GM12872 (cell line): Measurements from ENCODE around the gene VAMP2.
A peak's percentile ranks its signal among the peaks of the same experiment; 100 is the strongest.

Experiments used
- TF ChIP-seq, protein P1 (sequence below): IDR thresholded peaks from 3 replicates; pipeline ENCODE4 v1.5.1; 2011; ENCODE audit warnings: low read depth, mild to moderate bottlenecking, low read length, moderate library complexity; ENCODE audit not compliant: insufficient read depth

VAMP2 gene

DNA sequence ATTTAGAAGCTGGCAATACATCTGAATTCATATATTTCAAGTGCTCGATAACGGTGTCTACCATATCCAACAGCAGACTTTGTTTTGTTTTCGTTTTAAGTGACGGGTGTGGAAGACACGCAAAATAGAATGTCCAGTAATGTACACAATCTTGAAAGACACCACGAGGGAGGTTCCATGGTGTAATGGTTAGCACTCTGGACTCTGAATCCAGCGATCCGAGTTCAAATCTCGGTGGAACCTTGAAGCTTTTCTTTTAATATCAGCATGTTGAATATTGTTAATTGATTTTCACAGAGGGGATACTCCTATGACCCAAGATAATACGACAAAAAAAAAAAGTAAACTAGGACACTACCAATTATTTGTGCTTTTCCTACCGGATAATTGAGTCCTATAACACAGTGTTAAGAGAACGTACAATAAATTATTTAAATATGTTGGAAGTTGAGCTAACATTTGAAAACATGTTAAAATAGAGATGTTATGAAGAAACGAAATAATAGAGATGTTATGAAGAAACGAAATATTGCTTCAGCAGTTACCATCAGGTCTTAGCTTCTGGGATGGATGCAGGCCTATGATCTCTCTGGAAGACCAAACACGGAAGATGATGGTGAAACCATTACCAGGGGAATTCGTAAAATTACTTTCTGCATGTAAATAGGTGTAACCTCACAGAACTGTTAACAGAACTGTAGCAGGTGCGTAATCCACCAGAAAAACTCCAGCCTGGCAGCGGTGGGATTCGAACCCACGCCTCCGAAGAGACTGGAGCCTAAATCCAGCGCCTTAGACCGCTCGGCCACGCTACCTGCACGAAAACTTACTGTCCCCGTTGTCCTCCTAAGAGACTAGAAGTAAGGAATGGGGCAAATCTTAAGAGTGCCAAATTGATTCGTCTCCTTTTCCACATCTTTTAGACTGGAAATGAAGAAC is 42.9 kb downstream of the VAMP2 start:
- TF ChIP-seq, protein P1, sequence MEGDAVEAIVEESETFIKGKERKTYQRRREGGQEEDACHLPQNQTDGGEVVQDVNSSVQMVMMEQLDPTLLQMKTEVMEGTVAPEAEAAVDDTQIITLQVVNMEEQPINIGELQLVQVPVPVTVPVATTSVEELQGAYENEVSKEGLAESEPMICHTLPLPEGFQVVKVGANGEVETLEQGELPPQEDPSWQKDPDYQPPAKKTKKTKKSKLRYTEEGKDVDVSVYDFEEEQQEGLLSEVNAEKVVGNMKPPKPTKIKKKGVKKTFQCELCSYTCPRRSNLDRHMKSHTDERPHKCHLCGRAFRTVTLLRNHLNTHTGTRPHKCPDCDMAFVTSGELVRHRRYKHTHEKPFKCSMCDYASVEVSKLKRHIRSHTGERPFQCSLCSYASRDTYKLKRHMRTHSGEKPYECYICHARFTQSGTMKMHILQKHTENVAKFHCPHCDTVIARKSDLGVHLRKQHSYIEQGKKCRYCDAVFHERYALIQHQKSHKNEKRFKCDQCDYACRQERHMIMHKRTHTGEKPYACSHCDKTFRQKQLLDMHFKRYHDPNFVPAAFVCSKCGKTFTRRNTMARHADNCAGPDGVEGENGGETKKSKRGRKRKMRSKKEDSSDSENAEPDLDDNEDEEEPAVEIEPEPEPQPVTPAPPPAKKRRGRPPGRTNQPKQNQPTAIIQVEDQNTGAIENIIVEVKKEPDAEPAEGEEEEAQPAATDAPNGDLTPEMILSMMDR: no peak

DNA sequence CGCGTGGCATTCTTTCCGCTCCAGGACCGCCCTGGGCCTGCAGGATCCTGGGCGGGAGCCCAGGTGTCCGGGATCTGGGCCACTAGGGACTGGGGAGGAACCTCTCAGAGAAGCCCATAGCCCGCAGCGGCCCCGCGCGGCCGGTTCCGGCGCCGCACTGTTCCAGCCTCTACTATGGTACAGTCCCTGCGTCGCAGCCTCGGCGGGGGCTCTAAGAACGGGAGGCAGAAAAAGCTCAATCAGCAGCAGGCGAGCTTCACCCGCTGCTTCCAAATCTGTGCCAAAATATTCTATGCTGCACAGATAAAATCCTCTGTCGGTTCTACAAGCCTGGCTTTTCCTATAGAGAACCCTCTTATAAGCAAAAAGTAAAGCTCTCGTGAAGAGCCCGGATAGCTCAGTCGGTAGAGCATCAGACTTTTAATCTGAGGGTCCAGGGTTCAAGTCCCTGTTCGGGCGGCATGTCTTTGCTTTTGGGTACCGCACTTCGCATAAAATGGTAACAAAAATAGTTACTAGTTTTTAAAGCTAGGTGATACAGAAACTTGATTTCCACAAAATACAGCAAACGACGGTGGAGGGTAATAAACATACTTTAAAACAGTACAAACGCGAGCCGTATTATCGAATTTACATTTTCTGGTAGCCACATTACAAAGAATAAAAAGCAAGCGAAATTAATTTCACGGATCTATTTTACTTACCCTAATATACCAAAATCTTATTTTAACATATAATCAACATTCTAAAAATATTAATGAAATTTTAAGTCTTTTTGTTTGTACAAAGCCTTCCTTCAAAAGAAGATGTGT is 43.8 kb downstream of the VAMP2 start:
- TF ChIP-seq, protein P1: peak; percentile 88

DNA sequence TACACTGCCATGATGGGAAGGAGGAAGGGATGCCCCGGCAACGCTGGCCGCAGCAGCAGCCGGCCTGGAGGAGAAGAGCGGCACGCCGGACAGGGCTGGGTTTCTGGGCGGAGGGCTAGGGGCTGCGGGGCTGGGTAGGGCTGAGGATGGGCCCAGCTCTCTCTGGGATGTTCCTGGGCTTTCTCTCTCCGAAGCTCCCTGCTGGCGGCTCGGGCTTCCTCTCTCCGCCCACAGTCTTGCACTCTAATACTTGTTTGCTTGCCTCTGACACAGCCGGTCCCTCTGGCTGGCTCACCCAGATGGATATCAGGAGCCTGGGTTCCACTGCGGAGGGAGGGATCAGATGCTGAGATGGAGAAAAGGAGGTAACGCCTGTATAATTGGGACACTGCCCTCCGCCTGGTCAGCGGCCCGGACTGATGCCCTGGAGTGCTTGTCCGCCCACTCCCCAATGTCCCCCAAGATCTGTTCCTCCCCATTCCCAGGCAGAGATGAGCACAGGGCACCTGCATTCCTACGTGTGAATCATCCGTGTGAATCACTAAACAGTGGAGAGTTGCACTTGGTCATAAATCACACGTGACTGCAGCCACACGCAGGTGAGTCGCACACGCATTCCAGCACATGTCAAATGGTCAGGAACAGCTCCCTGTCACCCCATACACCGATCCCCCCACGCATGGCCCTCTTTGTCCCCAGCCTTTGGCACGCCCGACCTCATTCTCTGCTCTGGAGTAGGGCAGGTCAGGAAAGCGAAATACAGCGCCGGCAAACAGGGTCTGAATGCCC is 44.6 kb downstream of the VAMP2 start, which contains the start of gene ALOXE3:
TSS of gene ALOXE3 (minus strand) at position 535 of the 789 bp plus-strand sequence. CDS start at position 11, 524 bp downstream.
- TF ChIP-seq, protein P1: no peak

DNA sequence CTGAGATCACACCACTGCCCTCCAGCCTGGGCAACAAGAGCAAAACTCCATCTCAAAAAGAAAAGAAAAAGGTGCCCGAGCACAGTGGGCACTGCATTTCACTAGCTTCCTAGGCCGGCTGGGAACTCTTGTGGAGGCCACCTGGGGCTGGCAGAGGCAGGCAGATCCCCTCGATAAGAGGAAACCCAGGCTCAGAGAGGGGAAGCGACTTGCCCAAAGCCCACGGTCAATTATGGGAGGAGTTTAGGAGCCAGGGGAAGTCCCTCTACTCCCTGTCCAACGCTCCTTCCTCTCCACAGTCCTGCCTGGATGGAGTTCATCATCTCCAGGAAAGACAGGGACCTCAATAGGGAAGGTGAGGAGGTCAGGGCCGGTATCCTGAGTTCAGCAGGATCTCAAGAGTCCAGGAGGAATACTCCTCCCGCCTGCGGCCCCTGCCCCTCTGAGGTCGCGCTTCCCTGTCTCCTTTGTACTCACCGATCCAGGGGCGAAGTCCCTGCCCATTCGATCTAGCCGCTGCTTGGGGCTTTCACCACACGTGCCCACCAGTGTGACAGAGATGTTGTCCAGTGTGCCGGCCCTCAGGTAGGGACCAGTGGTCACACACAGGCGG is 45.3 kb downstream of the VAMP2 start:
- TF ChIP-seq, protein P1: no peak

DNA sequence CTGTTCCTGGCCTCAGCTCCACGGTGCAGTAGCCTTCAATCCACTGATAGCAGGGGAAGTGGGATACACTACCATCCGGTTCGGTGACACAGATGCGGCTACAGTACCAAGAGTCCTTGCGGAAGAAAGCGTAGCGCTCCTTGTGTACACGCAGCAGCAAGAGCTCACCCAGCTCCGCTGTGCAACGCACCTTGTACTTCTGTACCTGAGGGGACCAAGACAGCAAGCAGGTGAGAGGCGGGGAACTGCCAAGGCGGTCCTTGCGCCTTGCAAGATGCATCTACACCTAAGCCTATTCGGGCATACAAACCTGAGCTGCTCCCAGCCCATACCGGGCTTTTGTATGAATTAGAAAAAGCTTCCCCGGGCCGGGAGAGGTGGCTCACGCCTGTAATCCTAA is 46.0 kb downstream of the VAMP2 start:
- TF ChIP-seq, protein P1: no peak

DNA sequence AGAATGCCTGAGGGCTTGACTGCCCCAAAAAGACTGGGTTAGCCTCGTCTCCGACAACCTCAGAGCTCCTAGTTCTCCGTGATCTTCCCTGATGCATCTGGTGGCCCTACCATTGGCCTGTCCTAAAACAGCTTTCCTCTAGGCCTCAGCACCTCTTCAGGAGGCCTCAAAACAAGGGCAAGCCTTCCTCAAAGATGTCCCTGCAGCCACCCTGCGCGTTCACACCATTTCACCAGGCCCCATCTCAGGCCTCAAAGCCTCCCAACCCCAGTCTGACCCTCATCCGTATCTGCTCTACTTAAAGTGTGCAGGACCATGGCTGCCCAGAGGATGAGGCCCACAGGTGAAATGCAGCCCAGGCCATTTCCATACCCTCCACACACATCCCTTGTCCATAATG is 51.8 kb downstream of the VAMP2 start:
- TF ChIP-seq, protein P1: no peak

DNA sequence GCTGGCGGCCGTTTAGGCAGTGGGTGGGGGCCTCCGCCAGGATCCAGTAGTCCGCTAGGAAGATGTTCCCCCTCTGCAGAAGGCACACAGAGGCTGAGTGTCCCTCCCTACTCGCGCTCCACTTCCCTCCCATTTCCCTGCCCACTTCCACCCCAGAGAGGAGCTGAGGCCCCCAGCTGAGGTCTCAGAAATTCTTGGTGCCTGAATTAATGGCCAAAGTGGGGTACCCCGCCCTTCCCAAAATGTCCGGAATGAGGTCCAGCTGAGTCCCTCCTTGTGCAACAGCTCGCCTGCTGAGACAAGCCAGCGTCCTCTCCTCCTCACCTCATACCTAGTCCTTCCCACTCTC is 52.3 kb downstream of the VAMP2 start:
- TF ChIP-seq, protein P1: no peak
